HG02943 (cell line): ENCODE data around the gene TBC1D7.

Experiments used
- ATAC-seq: cut with Tn5 transposase; IDR thresholded peaks from one replicate; pipeline ENCODE4 v1.9.1; 2021; ENCODE audit warnings: mild to moderate bottlenecking, low read depth, moderate library complexity; ENCODE audit not compliant: unreplicated experiment

Gene TBC1D7

DNA sequence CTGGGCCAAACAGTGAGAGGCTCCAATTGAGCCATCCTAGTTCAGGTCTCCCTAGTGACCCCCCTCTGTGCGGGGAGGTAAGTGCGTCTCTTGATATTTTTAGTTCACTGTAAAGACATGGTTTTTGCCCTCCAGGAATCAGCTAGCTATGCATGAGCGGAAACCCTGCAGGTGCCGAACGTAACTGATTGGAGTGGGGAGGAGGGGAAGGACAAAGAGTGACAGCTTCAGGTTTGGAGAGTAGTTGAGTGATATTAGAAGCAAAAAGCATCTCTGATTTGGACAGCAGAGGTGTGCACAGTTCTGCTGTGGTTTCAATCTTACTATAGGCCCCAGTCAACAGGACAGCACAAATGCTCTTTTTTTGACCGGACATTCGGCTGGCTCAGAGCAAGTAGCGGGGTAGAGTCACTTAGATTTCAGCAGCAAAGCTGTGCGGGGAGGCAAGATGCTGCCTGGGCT lies 31.8 kb downstream of the TBC1D7 start:
- ATAC-seq: no peak

DNA sequence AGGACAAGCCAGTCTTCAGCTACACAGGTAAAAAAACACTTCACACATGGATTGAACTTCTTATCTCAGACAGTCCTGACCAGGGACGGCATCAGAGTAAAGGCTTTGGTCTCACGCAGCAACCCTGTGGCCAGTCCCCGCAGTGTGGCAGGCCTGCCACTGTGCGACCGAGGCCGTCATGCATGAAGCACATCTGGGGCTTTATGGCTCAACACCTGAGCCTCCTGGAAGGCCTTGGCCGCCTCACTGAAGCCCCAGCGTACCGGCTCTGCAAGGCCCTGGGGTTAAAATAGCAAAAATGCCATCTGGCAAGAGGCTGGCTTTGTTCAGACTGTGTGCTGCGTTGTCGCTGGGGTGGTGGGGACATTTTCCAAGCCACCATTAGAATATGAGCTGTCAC lies 32.8 kb downstream of the TBC1D7 start:
- ATAC-seq: no peak

DNA sequence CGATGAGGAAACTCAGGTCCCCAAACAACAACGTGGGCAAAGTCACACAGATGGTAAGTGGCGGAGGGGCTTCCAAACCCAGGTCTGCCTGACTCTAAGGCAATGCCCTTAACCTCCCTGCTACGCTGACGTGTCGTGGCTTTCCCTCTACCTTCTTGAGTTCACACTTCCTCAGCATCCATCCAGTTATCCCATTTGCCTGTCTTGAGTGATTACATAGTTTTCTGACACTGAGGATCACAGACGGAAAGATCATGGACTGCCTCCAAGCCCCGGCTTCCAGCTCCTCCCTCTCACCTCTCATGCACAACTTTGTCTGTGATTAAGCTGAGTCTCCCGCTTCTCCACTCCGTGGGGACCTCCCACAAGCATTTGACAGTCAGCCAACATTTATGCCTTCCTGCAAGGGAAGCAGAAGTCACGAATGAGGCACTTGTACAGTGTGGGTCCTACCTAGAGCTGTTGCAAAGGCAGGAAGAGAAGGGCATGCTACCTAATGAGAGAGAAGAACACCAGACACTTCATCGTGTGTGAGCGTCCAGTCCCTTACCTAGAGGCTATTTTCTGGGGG lies 33.8 kb downstream of the TBC1D7 start:
- no peak for ATAC-seq

DNA sequence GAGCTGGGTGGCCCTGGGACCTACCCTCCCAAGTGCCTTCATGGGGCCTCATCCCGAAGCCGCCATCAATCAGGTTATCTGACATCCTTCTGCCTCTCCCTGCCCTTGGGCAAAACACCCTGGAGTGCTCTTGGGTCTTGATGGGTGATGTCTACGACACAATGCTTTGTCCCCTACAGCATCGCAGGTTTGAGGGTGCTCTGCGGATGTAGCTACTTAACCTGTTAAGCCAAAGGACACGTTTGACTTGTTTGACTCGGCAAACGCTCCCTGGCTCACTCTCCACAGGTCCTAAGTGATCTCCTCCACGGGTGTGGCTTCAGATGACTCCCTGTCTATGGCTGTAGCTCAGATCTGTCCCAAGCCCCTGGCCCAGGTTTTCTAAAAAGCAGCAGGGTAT lies 35.6 kb downstream of the TBC1D7 start:
- ATAC-seq: no peak

- no peak for ATAC-seq
Measured at GRCh38 chr6:13290335-13290734, 38.0 kb downstream of the TBC1D7 start.

DNA sequence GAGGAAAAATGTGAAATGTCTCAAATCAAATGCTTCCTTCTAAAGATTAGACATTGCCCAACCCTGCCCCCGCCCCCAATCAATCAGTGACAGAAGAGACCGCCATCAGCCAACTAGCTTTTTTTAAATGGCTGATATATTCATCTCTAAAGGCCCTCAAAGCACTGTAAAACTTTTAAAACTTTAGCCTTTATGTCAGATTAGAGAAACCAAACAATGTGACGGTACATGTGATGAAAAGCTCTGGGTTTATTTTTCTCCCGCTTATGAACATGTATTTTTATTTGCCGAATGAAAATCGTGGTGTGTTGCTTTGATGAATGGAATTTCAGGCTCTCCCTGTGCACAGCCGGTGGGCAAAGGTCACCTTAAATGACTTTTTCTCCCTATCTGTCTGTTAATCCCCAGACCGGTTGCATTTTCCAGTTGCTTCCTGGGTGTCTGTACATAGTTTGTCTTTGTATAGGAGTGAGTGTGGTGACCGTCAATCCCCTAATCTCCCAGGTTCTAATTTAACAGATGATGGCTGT lies 38.5 kb downstream of the TBC1D7 start:
- no peak for ATAC-seq

DNA sequence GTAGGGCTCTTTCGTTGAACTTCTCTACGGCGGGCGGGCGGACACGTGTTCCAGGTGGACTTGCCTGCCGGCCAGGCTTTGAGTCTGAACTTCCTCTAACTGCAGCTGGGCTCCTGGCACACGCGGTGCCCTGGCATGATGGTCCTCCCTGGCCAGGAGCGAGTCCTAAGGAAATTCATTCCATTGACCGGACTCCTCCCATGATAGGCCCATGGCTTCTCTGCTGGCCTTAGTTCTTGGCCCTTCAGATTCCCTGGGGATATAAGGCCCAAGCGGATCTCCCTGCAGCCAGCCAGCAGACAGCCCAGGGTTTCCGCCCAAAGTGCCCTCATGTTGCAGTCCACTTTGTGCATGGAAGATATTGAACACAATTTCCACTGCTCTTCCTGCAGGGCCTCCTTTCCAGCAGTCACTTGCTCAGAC lies 39.4 kb downstream of the TBC1D7 start:
- ATAC-seq: no peak

GRCh38 chr6:13288481-13288880 lies 39.9 kb downstream of the TBC1D7 start:
- no peak for ATAC-seq

GRCh38 chr6:13287104-13287503 lies 41.2 kb downstream of the TBC1D7 start:
- ATAC-seq: no peak

DNA sequence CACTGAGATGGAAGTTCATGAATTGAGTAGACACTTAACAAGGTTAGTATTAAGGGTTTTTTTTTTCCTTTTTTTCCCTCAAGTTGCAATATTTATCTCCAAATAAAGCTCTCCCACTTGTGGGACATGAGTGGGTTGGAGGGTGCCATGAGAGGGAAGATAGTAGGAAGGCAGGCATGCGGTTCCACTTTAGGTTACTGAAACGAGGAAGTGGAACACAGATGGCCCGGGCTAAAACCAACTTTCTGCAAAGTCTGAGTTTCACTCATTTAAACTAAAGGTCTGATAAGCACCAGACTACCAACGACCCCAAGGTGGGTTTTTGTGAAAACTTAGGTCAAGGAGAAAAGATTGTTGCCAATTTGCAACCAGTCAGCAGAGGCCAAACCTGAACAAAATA lies 42.2 kb downstream of the TBC1D7 start:
- no peak for ATAC-seq

DNA sequence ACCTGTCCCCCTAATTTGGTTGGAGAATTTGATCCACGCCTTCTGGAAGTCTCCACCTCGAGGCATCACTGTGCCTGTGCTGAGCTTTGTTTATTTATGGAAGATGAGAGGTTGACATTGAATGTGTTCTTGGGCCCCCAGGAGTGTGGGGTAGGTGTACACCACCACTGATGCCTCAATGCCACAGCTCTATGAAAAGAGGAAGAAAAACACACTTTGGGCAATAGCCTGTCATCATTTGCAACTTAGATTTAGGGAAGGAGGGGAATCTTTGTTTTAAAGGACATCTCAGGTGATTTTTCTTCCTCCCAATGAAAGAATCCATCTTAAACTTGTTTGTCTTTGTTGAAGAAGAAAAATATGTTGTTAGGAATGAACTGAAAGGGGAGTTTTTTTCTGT lies 42.6 kb downstream of the TBC1D7 start:
- ATAC-seq: no peak

GRCh38 chr6:13284646-13285045 lies 43.7 kb downstream of the TBC1D7 start:
- no peak for ATAC-seq

- ATAC-seq: no peak
Measured at GRCh38 chr6:13283331-13283730, 45.0 kb downstream of the TBC1D7 start.

GRCh38 chr6:13282393-13283069 lies 45.8 kb downstream of the TBC1D7 start:
- ATAC-seq: no peak

DNA sequence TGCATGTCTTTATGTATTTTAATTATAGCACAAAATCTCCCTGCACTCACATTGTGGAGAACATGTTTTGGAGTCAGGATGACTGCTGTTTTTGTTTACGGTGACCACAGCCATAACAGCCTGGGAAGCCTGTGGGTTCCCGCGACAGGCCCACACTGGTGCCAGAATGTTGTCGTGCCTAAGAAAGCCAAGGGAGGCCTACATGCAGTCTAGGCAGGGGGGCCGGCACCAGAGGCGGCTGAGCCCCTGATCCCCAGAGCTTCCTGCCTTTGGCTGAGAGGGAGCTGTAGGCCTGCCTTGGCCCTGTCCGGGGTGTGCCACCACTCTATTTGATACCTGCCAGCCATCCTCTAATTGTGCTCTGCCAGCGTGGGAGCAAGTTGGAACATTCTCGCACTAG lies 46.7 kb downstream of the TBC1D7 start:
- no peak for ATAC-seq

GRCh38 chr6:13280254-13280653 lies 48.1 kb downstream of the TBC1D7 start:
- ATAC-seq: no peak

DNA sequence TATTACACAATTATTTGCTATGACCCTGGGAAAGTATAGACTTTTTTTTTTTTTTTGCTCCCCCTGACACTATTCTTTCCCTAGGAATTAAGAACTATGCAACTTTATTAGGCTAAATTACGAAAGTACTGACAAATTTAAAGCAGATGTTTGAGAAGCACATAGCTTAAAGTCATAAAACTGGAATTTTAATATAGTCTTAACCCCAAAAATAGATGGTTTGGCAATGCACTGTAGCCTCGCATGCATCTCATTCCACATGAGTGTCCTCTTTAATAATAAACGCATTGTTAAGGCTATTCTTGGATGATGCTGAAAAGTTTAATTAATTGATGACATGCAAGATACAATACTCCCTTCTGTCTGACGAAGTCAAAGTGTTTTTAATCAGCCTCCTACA lies 49.3 kb downstream of the TBC1D7 start:
- no peak for ATAC-seq

DNA sequence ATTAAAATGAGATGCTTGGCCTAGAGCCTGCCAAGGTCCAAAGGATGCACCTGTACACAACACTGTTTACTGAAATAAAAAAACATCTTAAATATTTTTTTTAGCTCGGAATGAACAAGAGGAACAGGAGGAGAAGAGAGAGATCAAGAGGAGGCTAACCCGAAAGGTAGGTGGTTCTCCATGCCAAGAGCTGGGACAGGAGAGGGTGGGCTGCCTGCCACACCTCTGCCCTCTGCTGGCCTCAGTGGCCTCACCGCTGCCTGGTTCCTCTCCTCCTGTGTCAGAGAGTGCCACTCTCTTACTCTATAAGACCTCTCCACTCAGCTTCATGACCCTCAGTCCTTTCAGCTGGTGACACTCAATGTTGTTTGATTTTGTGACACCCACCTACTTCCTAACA lies 50.2 kb downstream of the TBC1D7 start:
- no peak for ATAC-seq

- no peak for ATAC-seq
Measured at GRCh38 chr6:13277231-13277630, 51.1 kb downstream of the TBC1D7 start.

- ATAC-seq: no peak
Measured at GRCh38 chr6:13275435-13275989, 52.8 kb downstream of the TBC1D7 start.

GRCh38 chr6:13274707-13275434 lies 53.5 kb downstream of the TBC1D7 start:
- no peak for ATAC-seq
